BLaER1 treated with 17β-estradiol and CSF1 and Interleukin-3, amounts not matched to agents 10 nM and 100 nM (cell line): Measurements from ENCODE around the gene MLPH.

ENCODE experiments used
- H3K27ac ChIP-seq, 11 experiments: shearing (Covaris generic); formaldehyde crosslinking; 2 replicates each; pipeline ENCODE4 v1.8.1; 2022
- H3K27me3 ChIP-seq, 11 experiments: shearing (Covaris generic); formaldehyde crosslinking; 2 replicates each; pipeline ENCODE4 v1.8.1; 2022
- H3K36me3 ChIP-seq, 11 experiments: shearing (Covaris generic); formaldehyde crosslinking; 2 replicates each; pipeline ENCODE4 v1.8.1; 2022
- H3K4me1 ChIP-seq, 10 experiments: shearing (Covaris generic); formaldehyde crosslinking; 2 replicates each; pipeline ENCODE4 v1.8.1; 2022
- H3K4me2 ChIP-seq, 11 experiments: shearing (Covaris generic); formaldehyde crosslinking; 2 replicates each; pipeline ENCODE4 v1.8.1; 2022
- H3K4me3 ChIP-seq, 10 experiments: shearing (Covaris generic); formaldehyde crosslinking; 2 replicates each; pipeline ENCODE4 v1.8.1; 2022
- H3K9ac ChIP-seq, 11 experiments: shearing (Covaris generic); formaldehyde crosslinking; 2 replicates each; pipeline ENCODE4 v1.8.1; 2022
- H3K9me3 ChIP-seq, 11 experiments: shearing (Covaris generic); formaldehyde crosslinking; replicated peaks in 1 of 11; 2 replicates each; pipeline ENCODE4 v1.8.1; 2022
- H4K20me1 ChIP-seq, 11 experiments: shearing (Covaris generic); formaldehyde crosslinking; 2 replicates each; pipeline ENCODE4 v1.8.1; 2022
- Cebpa-rat ChIP-seq, 11 experiments: shearing (Covaris generic); IDR thresholded peaks; 2 replicates each; pipeline ENCODE4 v1.8.1; 2022

The MLPH gene

GRCh38 chr2:237480556-237480955 lies 6.5 kb upstream of the MLPH start:
- H3K27me3 ChIP-seq, result peaks cover 0 to 10% (median 5%) of the 10 kb centered on the region in 11 experiments; a peak in 5 of 22 replicates
- H3K27ac ChIP-seq, result no peak overlapping the region
- no peaks in the 10 kb centered on the region for H3K9me3 ChIP-seq
- H3K9ac ChIP-seq, result no peak overlapping the region
- H3K4me3 ChIP-seq, result no peak overlapping the region
- H3K36me3 ChIP-seq, result no peaks in the 10 kb centered on the region
- H3K4me2 ChIP-seq, result peak overlapping the region in 2 of 11 experiments; percentile 76 to 78; a peak in 3 of 22 replicates
- no peaks in the 10 kb centered on the region for H4K20me1 ChIP-seq
- H3K4me1 ChIP-seq, result peaks cover 19 to 44% (median 24%) of the 10 kb centered on the region in 10 experiments
- TF ChIP-seq Cebpa-rat (IDR thresholded peaks at IDR 0.05), result no peak

GRCh38 chr2:237480988-237481525 lies 6.0 kb upstream of the MLPH start:
- no peaks in the 10 kb centered on the region for H3K9me3 ChIP-seq
- no peaks in the 10 kb centered on the region for H4K20me1 ChIP-seq
- no peak for TF ChIP-seq Cebpa-rat (IDR thresholded peaks at IDR 0.05)
- H3K27ac ChIP-seq, result no peak overlapping the region; a peak in 1 of 22 replicates
- no peak overlapping the region for H3K4me3 ChIP-seq
- peaks cover 14 to 41% (median 19%) of the 10 kb centered on the region in 10 experiments for H3K4me1 ChIP-seq
- no peaks in the 10 kb centered on the region for H3K36me3 ChIP-seq
- H3K27me3 ChIP-seq, result peaks cover 0 to 8% (median 3%) of the 10 kb centered on the region in 11 experiments; a peak in 9 of 22 replicates
- no peak overlapping the region for H3K9ac ChIP-seq
- H3K4me2 ChIP-seq, result peak overlapping the region in 2 of 11 experiments; percentile 76 to 78; a peak in 3 of 22 replicates

- Histone ChIP-seq H4K20me1 (no peaks in the 10 kb centered on the region), H3K4me1 (peaks cover 11 to 37% (median 16%) of the 10 kb centered on the region in 10 experiments; a peak in 19 of 20 replicates), H3K9ac (peak overlapping the region in 2 of 11 experiments; percentile 54 to 67; a peak in 4 of 22 replicates), H3K27me3 (peaks cover 12 to 18% (median 14%) of the 10 kb centered on the region in 11 experiments), H3K4me2 (peak overlapping the region; percentile 14 to 78 (median 49); a peak in 19 of 22 replicates), H3K4me3 (no peak overlapping the region), H3K27ac (peak overlapping the region in 3 of 11 experiments; percentile 47 to 86 (median 76); a peak in 5 of 22 replicates), H3K9me3 (peaks cover 0 to 12% (median 7%) of the 10 kb centered on the region in 11 experiments; a peak in 12 of 22 replicates), H3K36me3 (no peaks in the 10 kb centered on the region)
- TF ChIP-seq Cebpa-rat (IDR thresholded peaks at IDR 0.05), result no peak
Observed at GRCh38 chr2:237482485-237482884, 4.6 kb upstream of the MLPH start.

- peaks cover 0 to 17% (median 11%) of the 10 kb centered on the region in 11 experiments; a peak in 12 of 22 replicates for H3K9me3 ChIP-seq
- H3K27ac ChIP-seq, result peak overlapping the region in 3 of 11 experiments; percentile 47 to 86 (median 76); a peak in 6 of 22 replicates
- no peak overlapping the region for H3K4me3 ChIP-seq
- H3K9ac ChIP-seq, result peak overlapping the region in 2 of 11 experiments; percentile 54 to 67; a peak in 5 of 22 replicates
- TF ChIP-seq Cebpa-rat (IDR thresholded peaks at IDR 0.05), result no peak
- H3K4me1 ChIP-seq, result peaks cover 11 to 37% (median 16%) of the 10 kb centered on the region in 10 experiments; a peak in 19 of 20 replicates
- no peaks in the 10 kb centered on the region for H3K36me3 ChIP-seq
- H3K27me3 ChIP-seq, result peaks cover 12 to 23% (median 18%) of the 10 kb centered on the region in 11 experiments
- peak overlapping the region in 10 of 11 experiments; percentile 14 to 78 (median 50); a peak in 14 of 22 replicates for H3K4me2 ChIP-seq
- H4K20me1 ChIP-seq, result no peaks in the 10 kb centered on the region
Observed at GRCh38 chr2:237483018-237483731, 3.9 kb upstream of the MLPH start.

- Histone ChIP-seq H4K20me1 (no peaks in the 10 kb centered on the region), H3K4me2 (no peak overlapping the region), H3K9me3 (peaks cover 3 to 32% (median 18%) of the 10 kb centered on the region in 11 experiments; a peak in 21 of 22 replicates), H3K4me1 (peaks cover 23 to 37% (median 25%) of the 10 kb centered on the region in 10 experiments; a peak in 19 of 20 replicates), H3K36me3 (no peaks in the 10 kb centered on the region), H3K27me3 (peaks cover 12 to 23% (median 18%) of the 10 kb centered on the region in 11 experiments), H3K9ac (no peak overlapping the region), H3K27ac (no peak overlapping the region), H3K4me3 (no peak overlapping the region)
- TF ChIP-seq Cebpa-rat (IDR thresholded peaks at IDR 0.05), result no peak
Observed at GRCh38 chr2:237485304-237485703, 1.7 kb upstream of the MLPH start.

GRCh38 chr2:237485844-237486243 lies 1.2 kb upstream of the MLPH start:
- Histone ChIP-seq H3K4me3 (no peak overlapping the region), H3K4me2 (no peak overlapping the region), H3K9me3 (peaks cover 9 to 37% (median 23%) of the 10 kb centered on the region in 11 experiments), H3K36me3 (no peaks in the 10 kb centered on the region), H4K20me1 (no peaks in the 10 kb centered on the region), H3K27me3 (peaks cover 12 to 23% (median 18%) of the 10 kb centered on the region in 11 experiments), H3K9ac (no peak overlapping the region), H3K27ac (no peak overlapping the region), H3K4me1 (peaks cover 23 to 35% (median 25%) of the 10 kb centered on the region in 10 experiments; a peak in 19 of 20 replicates)
- no peak for TF ChIP-seq Cebpa-rat (IDR thresholded peaks at IDR 0.05)

GRCh38 chr2:237486334-237486818 lies 675 bp upstream of the MLPH start:
- TF ChIP-seq Cebpa-rat (IDR thresholded peaks at IDR 0.05), result no peak
- H3K27me3 ChIP-seq, result peaks cover 12 to 23% (median 18%) of the 10 kb centered on the region in 11 experiments
- no peak overlapping the region for H3K27ac ChIP-seq
- H3K9ac ChIP-seq, result no peak overlapping the region
- 0 out of 22 replicates have a peak, but pooled peaks cover 0 to under 1% (median 0%) of the 10 kb centered on the region in 11 experiments for H3K36me3 ChIP-seq
- H3K9me3 ChIP-seq, result peaks cover 14 to 43% (median 28%) of the 10 kb centered on the region in 11 experiments
- peaks cover 23 to 29% (median 25%) of the 10 kb centered on the region in 10 experiments; a peak in 19 of 20 replicates for H3K4me1 ChIP-seq
- H3K4me3 ChIP-seq, result no peak overlapping the region
- no peaks in the 10 kb centered on the region for H4K20me1 ChIP-seq
- H3K4me2 ChIP-seq, result no peak overlapping the region

GRCh38 chr2:237487496-237487895 lies 445 bp downstream of the MLPH start:
- no peak overlapping the region for H3K4me2 ChIP-seq
- no peak overlapping the region for H3K4me3 ChIP-seq
- no peaks in the 10 kb centered on the region for H4K20me1 ChIP-seq
- H3K9me3 ChIP-seq, result peaks cover 25 to 54% (median 40%) of the 10 kb centered on the region in 11 experiments
- H3K27me3 ChIP-seq, result peaks cover 12 to 23% (median 18%) of the 10 kb centered on the region in 11 experiments
- peaks cover 16 to 23% (median 18%) of the 10 kb centered on the region in 10 experiments; a peak in 19 of 20 replicates for H3K4me1 ChIP-seq
- no peak overlapping the region for H3K9ac ChIP-seq
- H3K36me3 ChIP-seq, result 0 out of 22 replicates have a peak, but pooled peaks cover 0 to 8% (median 0%) of the 10 kb centered on the region in 11 experiments
- no peak overlapping the region for H3K27ac ChIP-seq
- no peak for TF ChIP-seq Cebpa-rat (IDR thresholded peaks at IDR 0.05)
